HL-60 (cell line): ENCODE results near the gene TMA16.

Experiments used
- CTCF ChIP-seq: IDR thresholded peaks from one replicate; pipeline ENCODE4 v1.5.1; 2011; ENCODE audit warnings: low read length, control low read depth, inconsistent platforms; ENCODE audit not compliant: insufficient read depth
- POLR2AphosphoS5 ChIP-seq: IDR thresholded peaks from 2 replicates; pipeline ENCODE4 v1.6.1; 2012; ENCODE audit warnings: low read depth
- REST ChIP-seq: IDR thresholded peaks from 2 replicates; pipeline ENCODE4 v1.6.1; 2012; ENCODE audit warnings: low read depth; ENCODE audit not compliant: insufficient replicate concordance

GRCh38 chr4:163523791-163524365, 29.4 kb downstream of the TMA16 start:
- no peak for TF ChIP-seq CTCF
- TF ChIP-seq POLR2AphosphoS5 = no peak
- no peak for TF ChIP-seq REST
